A549 (cell line): ENCODE measurements around the gene REEP3.

ENCODE experiments used
- FOSL2 ChIP-seq, 2 experiments: fragments of 450-650 bp in 1 of 2; fragments of >200 bp in 1 of 2; sonication (Bioruptor Twin) in 1 of 2; formaldehyde crosslinking; IDR thresholded peaks; 2 replicates each; pipeline versions ENCODE4 v1.5.0 to v1.6.1; 2016 to 2020; ENCODE audit warnings: mild to moderate bottlenecking in 1 of 2, moderate library complexity in 1 of 2
- POLR2A ChIP-seq: IDR thresholded peaks from 2 replicates; pipeline ENCODE4 v1.6.1; 2012; ENCODE audit warnings: mild to moderate bottlenecking, low read length
- POLR2AphosphoS2 ChIP-seq: conservative IDR thresholded peaks from 2 replicates; pipeline ENCODE4 v1.6.1; 2012; ENCODE audit warnings: low read length, improper control_type of control experiment, inconsistent platforms
- TF ChIP-seq, protein P1 (sequence below): IDR thresholded peaks from 2 replicates; pipeline ENCODE4 v1.6.1; 2012
- TF ChIP-seq, protein P2 (sequence below): fragments of >200 bp; sonication (Bioruptor Twin); formaldehyde crosslinking; IDR thresholded peaks from 3 replicates; pipeline ENCODE4 v1.5.1; 2016

DNA sequence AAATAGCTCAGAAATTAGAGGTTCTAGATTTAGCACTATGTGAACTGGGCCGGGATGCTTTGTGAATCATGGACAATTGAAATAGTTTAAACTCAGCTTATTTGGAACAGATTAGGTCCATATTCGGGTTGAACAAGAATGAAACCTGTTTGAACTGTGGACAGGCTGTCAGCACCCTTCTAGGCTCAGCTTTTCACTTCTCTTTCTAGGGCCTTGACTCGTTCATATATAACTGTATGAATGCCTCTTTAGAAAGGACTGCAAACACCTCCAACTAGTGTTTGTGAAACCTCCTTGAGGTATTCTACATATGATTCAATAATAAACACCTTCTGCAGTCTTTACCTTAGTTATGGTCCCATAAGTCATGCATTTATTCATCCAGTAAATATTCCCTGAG, 115.6 kb downstream of the REEP3 start:
- TF ChIP-seq, protein P1, sequence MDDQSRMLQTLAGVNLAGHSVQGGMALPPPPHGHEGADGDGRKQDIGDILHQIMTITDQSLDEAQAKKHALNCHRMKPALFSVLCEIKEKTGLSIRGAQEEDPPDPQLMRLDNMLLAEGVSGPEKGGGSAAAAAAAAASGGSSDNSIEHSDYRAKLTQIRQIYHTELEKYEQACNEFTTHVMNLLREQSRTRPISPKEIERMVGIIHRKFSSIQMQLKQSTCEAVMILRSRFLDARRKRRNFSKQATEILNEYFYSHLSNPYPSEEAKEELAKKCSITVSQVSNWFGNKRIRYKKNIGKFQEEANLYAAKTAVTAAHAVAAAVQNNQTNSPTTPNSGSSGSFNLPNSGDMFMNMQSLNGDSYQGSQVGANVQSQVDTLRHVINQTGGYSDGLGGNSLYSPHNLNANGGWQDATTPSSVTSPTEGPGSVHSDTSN = no peak
- TF ChIP-seq, protein P2, sequence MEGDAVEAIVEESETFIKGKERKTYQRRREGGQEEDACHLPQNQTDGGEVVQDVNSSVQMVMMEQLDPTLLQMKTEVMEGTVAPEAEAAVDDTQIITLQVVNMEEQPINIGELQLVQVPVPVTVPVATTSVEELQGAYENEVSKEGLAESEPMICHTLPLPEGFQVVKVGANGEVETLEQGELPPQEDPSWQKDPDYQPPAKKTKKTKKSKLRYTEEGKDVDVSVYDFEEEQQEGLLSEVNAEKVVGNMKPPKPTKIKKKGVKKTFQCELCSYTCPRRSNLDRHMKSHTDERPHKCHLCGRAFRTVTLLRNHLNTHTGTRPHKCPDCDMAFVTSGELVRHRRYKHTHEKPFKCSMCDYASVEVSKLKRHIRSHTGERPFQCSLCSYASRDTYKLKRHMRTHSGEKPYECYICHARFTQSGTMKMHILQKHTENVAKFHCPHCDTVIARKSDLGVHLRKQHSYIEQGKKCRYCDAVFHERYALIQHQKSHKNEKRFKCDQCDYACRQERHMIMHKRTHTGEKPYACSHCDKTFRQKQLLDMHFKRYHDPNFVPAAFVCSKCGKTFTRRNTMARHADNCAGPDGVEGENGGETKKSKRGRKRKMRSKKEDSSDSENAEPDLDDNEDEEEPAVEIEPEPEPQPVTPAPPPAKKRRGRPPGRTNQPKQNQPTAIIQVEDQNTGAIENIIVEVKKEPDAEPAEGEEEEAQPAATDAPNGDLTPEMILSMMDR = no peak
- no peak for TF ChIP-seq POLR2A
- TF ChIP-seq FOSL2 (IDR thresholded peaks at IDR 0.05) = no peak
- TF ChIP-seq FOSL2 (CRISPR knock-in tag; IDR thresholded peaks at IDR 0.05) = no peak
- TF ChIP-seq POLR2AphosphoS2 = no peak
